Ishikawa (cell line): ENCODE measurements around the gene POLD1.

ENCODE experiments used
- CEBPB ChIP-seq: IDR thresholded peaks from 2 replicates; pipeline ENCODE4 v1.6.1; 2012
- CREB1 ChIP-seq: IDR thresholded peaks from 2 replicates; pipeline ENCODE4 v1.6.1; 2012; ENCODE audit warnings: low read depth
- EGR1 ChIP-seq: IDR thresholded peaks from 2 replicates; pipeline ENCODE4 v1.6.1; 2012
- EP300 ChIP-seq: IDR thresholded peaks from 2 replicates; pipeline ENCODE4 v1.6.1; 2012; ENCODE audit warnings: borderline replicate concordance
- MAX ChIP-seq: IDR thresholded peaks from 2 replicates; pipeline ENCODE4 v1.6.1; 2012
- RAD21 ChIP-seq: IDR thresholded peaks from 2 replicates; pipeline ENCODE4 v1.6.1; 2012; ENCODE audit warnings: low read depth
- REST ChIP-seq: IDR thresholded peaks from 2 replicates; pipeline ENCODE4 v1.6.1; 2012; ENCODE audit warnings: low read depth, mild to moderate bottlenecking
- TAF1 ChIP-seq: IDR thresholded peaks from 2 replicates; pipeline ENCODE4 v1.6.1; 2012; ENCODE audit warnings: low read depth, mild to moderate bottlenecking
- TEAD4 ChIP-seq: IDR thresholded peaks from 2 replicates; pipeline ENCODE4 v1.6.1; 2012
- YY1 ChIP-seq: IDR thresholded peaks from 2 replicates; pipeline ENCODE4 v1.6.1; 2012; ENCODE audit warnings: low read depth
- ZBTB7A ChIP-seq: IDR thresholded peaks from 2 replicates; pipeline ENCODE4 v1.6.1; 2012; ENCODE audit warnings: low read depth
- TF ChIP-seq, protein P1 (sequence below): IDR thresholded peaks from 2 replicates; pipeline ENCODE4 v1.6.1; 2012

DNA sequence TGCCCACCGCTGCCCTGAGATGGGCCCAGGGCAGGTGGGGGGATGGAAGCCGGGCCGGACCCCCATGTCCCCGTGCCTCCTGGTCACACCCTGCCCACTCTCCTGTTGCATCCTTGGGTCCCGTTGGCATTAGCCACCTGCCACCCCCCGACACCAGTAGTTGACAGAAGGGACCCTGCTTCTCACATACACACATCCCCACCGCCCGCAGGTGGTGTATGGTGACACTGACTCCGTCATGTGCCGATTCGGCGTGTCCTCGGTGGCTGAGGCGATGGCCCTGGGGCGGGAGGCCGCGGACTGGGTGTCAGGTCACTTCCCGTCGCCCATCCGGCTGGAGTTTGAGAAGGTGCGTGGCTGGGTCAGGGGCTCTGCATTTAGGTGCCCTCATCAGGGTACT, 29.4 kb downstream of the POLD1 start:
- TF ChIP-seq EP300 (no peak), RAD21 (no peak), YY1 (no peak), TAF1 (no peak), REST (no peak), ZBTB7A (no peak), CREB1 (no peak), MAX (no peak), CEBPB (no peak), EGR1 (no peak), TEAD4 (no peak)
- TF ChIP-seq, protein P1, sequence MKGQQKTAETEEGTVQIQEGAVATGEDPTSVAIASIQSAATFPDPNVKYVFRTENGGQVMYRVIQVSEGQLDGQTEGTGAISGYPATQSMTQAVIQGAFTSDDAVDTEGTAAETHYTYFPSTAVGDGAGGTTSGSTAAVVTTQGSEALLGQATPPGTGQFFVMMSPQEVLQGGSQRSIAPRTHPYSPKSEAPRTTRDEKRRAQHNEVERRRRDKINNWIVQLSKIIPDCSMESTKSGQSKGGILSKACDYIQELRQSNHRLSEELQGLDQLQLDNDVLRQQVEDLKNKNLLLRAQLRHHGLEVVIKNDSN, result no peak
